ENCODE results near the gene CEBPZOS.

CEBPZOS gene

GRCh38 chr2:37196320-37197195, at the start of gene CEBPZOS:
CEBPZOS (plus strand) TSS chr2:37196496; CDS start chr2:37199705, 3,209 bp downstream.
- DNase-seq, result peak; percentile 74

DNA sequence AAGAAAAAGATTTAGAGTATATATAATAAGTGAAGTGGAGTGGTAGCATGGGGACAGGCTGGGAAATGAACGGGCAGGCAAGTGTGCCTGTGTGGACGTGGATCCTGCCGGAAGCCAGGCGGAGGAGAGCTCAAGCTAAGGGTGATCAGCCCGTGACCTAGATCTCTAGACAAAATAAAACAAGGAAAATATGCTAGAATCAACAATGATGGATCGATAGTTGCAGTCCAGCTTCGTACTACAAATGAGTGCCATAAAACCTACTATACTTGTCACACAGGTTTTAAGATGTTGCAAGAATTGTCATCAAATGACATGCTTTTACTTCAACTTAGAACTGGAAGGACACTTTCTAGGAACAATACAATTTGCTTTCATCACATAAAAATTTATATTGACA, 48.0 kb upstream of the CEBPZOS start:
- DNase-seq, result no peak

GRCh38 chr2:37149626-37150322, 46.5 kb upstream of the CEBPZOS start:
- no peak for DNase-seq

DNA sequence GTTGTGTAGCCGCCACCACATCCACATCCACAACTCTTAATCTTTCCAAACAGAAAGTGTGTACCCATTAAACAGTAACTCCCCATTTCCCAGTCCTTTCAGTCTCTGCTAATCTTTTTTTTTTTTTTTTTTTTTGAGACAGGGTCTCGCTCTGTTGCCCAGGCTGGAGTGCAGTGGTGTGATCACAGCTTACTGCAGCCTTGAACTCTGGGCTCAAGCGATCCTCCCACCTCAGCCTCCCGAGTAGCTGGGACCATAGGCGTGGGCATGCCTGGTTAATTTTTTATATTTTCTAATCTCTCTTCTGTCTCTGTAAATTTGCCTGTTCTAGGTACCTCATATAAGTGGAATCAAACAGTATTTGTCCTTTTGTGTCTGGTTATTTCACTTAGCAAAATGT, 43.1 kb upstream of the CEBPZOS start:
- no peak for DNase-seq

GRCh38 chr2:37154785-37155184, 41.5 kb upstream of the CEBPZOS start:
- no peak for DNase-seq

- peak; percentile 59 for DNase-seq
Observed at GRCh38 chr2:37156071-37156856, 40.0 kb upstream of the CEBPZOS start.

GRCh38 chr2:37156857-37157714, 39.2 kb upstream of the CEBPZOS start, which contains the start of gene EIF2AK2:
EIF2AK2 (minus strand) TSS chr2:37156980; CDS start chr2:37147806, 9,174 bp downstream.
- peak; percentile 86 for DNase-seq

DNA sequence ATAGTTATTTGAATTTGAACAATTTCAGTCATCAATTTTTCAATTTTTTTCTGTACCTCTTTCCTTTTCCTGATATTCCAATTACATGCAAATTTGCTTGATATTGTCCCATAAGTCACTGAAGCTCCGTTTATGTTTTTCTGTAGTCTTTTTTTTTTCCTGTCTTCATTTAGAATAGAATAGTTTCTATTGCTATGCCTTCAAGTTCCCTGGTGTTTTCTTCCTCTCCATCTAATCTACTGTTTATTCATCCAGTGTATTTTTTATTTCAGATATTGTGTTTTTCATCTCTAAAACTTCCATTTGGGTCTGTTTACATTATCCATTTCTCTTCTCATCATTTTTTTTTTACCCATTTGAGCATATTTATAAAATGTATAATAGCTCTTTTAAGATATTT, 31.5 kb upstream of the CEBPZOS start:
- DNase-seq, result no peak

- no peak for DNase-seq
Observed at GRCh38 chr2:37167636-37168180, 28.6 kb upstream of the CEBPZOS start.

- peak; percentile 32 for DNase-seq
Observed at GRCh38 chr2:37168217-37168981, 27.9 kb upstream of the CEBPZOS start.

- DNase-seq, result no peak
Observed at GRCh38 chr2:37171624-37171950, 24.7 kb upstream of the CEBPZOS start.

GRCh38 chr2:37173741-37174140, 22.6 kb upstream of the CEBPZOS start:
- no peak for DNase-seq

DNA sequence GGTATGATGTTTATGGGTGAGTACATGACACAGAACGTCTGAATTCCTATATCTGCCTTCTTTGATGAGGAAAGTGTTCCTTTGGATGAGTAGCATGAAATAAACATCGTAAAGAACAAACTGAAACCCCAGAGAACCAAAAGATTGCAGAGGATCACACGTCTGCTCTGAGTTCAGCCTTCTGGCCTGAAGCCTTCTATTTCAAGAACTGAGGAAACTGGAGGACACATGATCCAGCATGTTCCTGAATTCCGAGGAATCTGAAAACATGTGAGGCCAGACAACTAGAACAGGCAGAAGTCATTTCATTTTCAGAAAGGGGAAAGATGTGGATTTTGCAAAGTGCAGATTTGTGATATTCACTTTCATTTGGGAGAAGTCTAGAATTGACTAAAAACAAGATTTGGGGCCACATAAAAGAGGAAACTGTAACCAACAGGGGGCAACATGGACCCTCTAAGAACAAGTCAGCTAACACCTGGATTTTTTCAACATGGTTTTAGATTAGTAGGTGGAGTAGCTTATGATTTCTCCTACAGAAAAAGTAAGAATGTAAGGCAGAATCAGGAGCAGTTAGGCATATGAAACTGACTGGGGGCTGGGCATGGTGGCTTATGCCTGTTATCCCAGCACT, 16.2 kb upstream of the CEBPZOS start:
- no peak for DNase-seq

GRCh38 chr2:37180640-37181039, 15.7 kb upstream of the CEBPZOS start:
- DNase-seq, result no peak

DNA sequence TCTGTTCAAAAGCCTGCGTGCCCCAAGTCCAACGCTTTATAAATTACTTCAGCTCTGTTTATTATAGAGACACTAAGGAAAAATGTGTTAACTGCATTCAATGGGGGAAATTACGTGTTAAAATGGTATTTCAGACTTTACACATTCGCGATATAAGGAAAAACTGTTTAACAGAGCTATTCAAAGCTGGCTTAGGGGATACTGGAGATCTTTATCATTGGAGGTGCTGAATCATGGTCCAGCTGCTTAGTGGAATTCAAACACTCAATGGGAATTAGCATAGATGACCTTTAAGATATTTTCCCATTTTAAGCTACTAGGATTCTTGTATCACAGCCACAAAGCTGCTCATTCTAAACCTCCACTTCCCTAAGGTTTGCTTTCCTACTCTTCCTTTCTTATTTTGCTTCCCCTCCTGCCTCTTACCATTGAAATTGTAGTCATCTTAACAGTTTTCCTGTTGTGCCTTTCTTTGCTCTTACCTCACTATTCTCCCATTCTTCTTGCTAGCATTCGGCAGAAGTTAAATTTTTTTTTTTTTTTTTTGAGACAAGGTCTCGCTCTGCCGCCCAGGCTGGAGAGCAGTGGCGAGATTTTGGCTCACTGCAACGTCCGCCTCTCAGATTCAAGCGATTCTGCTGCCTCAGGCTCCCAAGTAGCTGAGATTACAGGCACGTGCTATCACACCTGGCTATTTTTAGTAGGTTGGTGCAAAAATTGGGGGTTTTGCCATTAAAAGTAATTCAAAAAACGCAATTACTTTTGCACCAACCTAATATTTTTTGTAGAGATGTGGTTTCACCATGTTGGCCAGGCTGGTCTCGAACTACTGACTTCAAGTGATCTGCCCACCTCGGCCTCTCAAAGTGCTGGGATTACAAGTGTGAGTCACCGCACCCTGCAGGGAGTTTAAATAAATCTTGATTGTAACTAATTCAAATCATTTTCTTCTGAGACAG, 14.3 kb upstream of the CEBPZOS start:
- no peak for DNase-seq

DNA sequence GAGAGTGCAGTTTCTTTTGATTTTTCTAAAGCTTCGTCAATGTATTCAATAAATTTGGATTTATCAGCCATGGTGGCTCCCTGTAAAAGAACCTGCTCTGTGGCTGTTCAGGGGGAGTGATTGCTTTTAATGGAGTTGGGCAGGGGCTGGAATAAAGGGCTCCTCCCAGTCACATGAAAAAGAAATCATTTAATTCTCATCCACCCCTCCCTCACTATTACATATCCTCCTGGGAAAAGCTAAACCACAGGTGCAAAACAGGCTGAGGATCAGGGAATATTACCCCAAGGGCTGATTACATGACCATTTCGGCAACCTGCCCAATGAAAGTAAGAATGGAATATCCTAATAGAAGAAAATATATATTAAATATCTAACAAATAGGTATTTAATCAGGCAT, 7.7 kb upstream of the CEBPZOS start, which contains the start of gene SULT6B1:
Gene SULT6B1 (minus strand): TSS at position 101 of the 400 bp plus-strand sequence. CDS start 30 bp downstream, at position 71.
- no peak for DNase-seq

DNA sequence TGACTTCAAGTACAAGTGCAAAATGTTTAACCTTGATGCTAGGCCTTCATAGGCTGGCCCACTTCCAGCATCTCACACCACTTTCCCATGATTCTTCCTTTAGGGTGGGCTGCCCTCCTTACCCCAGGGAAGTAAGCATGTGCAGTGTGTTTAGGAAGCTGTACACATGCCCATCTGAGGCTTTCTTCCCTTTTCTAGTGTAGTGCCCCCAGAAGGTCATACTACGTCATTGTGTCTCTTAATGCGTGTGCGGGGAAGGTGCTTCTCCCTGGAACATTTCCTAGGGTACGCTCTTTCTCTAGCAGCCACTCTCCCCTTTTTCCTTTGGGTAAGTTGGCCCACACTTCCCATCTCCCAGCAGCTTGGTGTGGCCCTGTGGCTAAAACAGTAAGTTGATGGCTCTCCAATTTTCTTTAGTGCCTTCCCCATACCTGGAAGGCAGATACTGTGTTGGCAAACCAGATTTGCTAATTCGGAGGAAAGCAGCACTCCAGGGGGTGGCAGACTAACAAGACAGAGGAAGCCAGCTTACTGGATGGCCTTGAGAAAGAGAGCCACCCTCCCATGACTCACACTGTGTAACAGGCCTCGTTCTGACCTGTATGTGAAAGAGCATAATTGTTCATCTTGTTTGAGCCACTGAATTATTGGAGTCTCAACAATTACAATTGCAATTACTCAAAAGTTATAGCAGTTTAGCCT, 6.7 kb upstream of the CEBPZOS start:
- DNase-seq, result no peak

DNA sequence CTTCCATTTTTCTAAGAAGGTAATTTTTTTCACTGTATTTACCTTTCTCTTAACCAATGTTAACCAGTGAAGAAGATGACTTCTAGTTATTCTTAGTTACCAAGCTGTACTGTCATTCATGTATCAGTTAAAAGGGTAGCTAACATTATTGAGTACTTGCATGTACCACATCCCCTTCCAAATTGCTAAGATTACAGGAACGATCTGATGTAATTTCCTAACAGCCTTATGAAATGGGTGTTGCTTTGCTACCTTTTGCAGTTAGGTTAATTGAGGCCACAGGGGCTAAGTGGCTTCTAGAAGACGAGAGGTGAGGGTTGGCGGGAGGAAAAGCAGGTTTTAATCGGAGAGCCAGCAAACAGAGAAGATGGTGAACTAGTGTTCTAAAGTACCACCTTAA, 6.0 kb upstream of the CEBPZOS start:
- DNase-seq, result no peak

DNA sequence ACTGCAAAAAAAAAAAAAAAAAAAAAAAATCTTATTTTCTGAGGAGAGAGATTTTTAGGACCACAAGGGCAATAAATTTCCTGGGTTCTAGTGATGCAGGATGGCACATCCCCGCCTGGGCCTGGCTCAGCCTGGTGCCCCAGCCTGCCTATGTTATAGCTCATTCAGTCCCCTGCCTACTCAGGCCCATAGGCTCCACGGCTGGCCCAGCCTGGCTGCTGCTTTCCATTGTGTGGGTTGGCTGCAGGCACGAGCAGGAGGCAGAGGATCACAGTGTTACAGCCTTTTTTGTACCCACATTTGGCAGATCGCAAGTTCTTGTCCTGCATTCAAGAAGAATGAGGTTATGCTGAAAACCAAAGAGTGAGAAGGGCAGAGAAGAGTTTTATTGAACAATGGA, 5.0 kb upstream of the CEBPZOS start:
- no peak for DNase-seq

All from NCI-H345 (cell line).